ENCODE data around the gene TMPRSS13.
"Not testable (repeated sequence)": the region's sequence is repeated elsewhere in the genome, so short reads cannot be mapped to it uniquely, and the experiment has no call there.

TMPRSS13 gene

GRCh38 chr11:117929142-117929915 lies at the start of gene TMPRSS13:
Gene TMPRSS13, minus strand, starts transcription at chr11:117929402. Its CDS starts 95 bp downstream, at chr11:117929307.
- no peak for DNase-seq

- no peak for DNase-seq
Observed at GRCh38 chr11:117978991-117979390, 49.8 kb upstream of the TMPRSS13 start.

GRCh38 chr11:117978291-117978910 lies 49.2 kb upstream of the TMPRSS13 start:
- not testable (repeated sequence) for DNase-seq

GRCh38 chr11:117977612-117978264 lies 48.5 kb upstream of the TMPRSS13 start:
- not testable (repeated sequence) for DNase-seq

- no peak for DNase-seq
Observed at GRCh38 chr11:117977029-117977428, 47.8 kb upstream of the TMPRSS13 start.

GRCh38 chr11:117976445-117976844 lies 47.2 kb upstream of the TMPRSS13 start:
- no peak for DNase-seq

GRCh38 chr11:117973503-117973860 lies 44.3 kb upstream of the TMPRSS13 start:
- DNase-seq = no peak

GRCh38 chr11:117972629-117973502 lies 43.7 kb upstream of the TMPRSS13 start:
- DNase-seq = peak; percentile 55

- DNase-seq = no peak
Observed at GRCh38 chr11:117972044-117972443, 42.8 kb upstream of the TMPRSS13 start.

- DNase-seq = no peak
Observed at GRCh38 chr11:117970400-117971024, 41.3 kb upstream of the TMPRSS13 start.

GRCh38 chr11:117969160-117969991 lies 40.2 kb upstream of the TMPRSS13 start:
- DNase-seq = no peak

- no peak for DNase-seq
Observed at GRCh38 chr11:117966908-117967307, 37.7 kb upstream of the TMPRSS13 start.

GRCh38 chr11:117962826-117963225 lies 33.6 kb upstream of the TMPRSS13 start:
- DNase-seq = no peak

- no peak for DNase-seq
Observed at GRCh38 chr11:117961896-117962295, 32.7 kb upstream of the TMPRSS13 start.

- DNase-seq = no peak
Observed at GRCh38 chr11:117960406-117960805, 31.2 kb upstream of the TMPRSS13 start.

GRCh38 chr11:117959438-117960149 lies 30.4 kb upstream of the TMPRSS13 start:
- no peak for DNase-seq

- DNase-seq = no peak
Observed at GRCh38 chr11:117958949-117959348, 29.7 kb upstream of the TMPRSS13 start.

- no peak for DNase-seq
Observed at GRCh38 chr11:117953024-117953671, 23.9 kb upstream of the TMPRSS13 start.

- no peak for DNase-seq
Observed at GRCh38 chr11:117950993-117951961, 22.1 kb upstream of the TMPRSS13 start.

Measured in NCI-H1105 (cell line).